B cell (primary cell): ENCODE results near the gene IL36G.

Experiments used
- CTCF ChIP-seq: fragments of 200-600 bp; IDR thresholded peaks from one replicate; pipeline ENCODE4 v1.8.0; 2022; ENCODE audit warnings: antibody characterized with exemption, mild to moderate bottlenecking
- EZH2 ChIP-seq: IDR thresholded peaks from 2 replicates; pipeline ENCODE4 v1.6.1; 2012; ENCODE audit warnings: borderline replicate concordance, low read depth, mild to moderate bottlenecking, moderate library complexity, low read length; ENCODE audit not compliant: insufficient read depth, poor library complexity, severe bottlenecking

- no peak for TF ChIP-seq CTCF
- no peak for TF ChIP-seq EZH2
These were observed 18.8 kb downstream of the IL36G start for GRCh38 chr2:112996635-112997034.
